Transverse colon (tissue), 4 donors: ENCODE results near the gene KLHL29. TPM values are rescaled to one million over a fixed set of nuclear protein-coding genes. Genes with fewer than 3 reads are reported as not detected.

Experiments used
- DNase-seq: peaks from one replicate; pipeline ENCODE4 v3.0.0-alpha.2; 2019
- H3K27ac ChIP-seq, 4 donors: fragments of 200-600 bp; sonication (generic); 2 replicates each; pipeline ENCODE4 v1.5.1; 2016 to 2018; ENCODE audit warnings: inconsistent platforms in 4 of 4
- H3K27me3 ChIP-seq: fragments of 200-600 bp; sonication (generic); 2 replicates; pipeline ENCODE4 v1.5.1; 2017; ENCODE audit warnings: inconsistent platforms
- H3K36me3 ChIP-seq, 4 donors: fragments of 200-600 bp; sonication (generic); 2 replicates each; pipeline ENCODE4 v1.5.1; 2017 to 2019; ENCODE audit warnings: inconsistent platforms in 4 of 4
- H3K4me1 ChIP-seq, 4 donors: fragments of 200-600 bp; sonication (generic); 2 replicates each; pipeline ENCODE4 v1.5.1; 2017 to 2020; ENCODE audit warnings: inconsistent platforms in 4 of 4
- H3K4me3 ChIP-seq, 4 donors: fragments of 200-600 bp; sonication (generic); 1 replicate in 1 of 4; 2 replicates in 3 of 4; pipeline versions ENCODE4 v1.5.1 to v1.6.1; 2017 to 2019; ENCODE audit warnings: inconsistent platforms in 4 of 4
- H3K9me3 ChIP-seq, 2 donors: fragments of 200-600 bp; sonication (generic); 2 replicates each; pipeline ENCODE4 v1.5.1; 2017 to 2019; ENCODE audit warnings: inconsistent platforms in 2 of 2
- CTCF ChIP-seq, 5 experiments: fragments of 200-600 bp in 3 of 5; fragments of 450-650 bp in 2 of 5; sonication (generic) in 3 of 5; IDR thresholded peaks; 1 replicate in 2 of 5; 2 replicates in 3 of 5; pipeline ENCODE4 v1.5.1; 2016 to 2017; ENCODE audit warnings: antibody characterized with exemption in 5 of 5, inconsistent platforms in 3 of 5, mild to moderate bottlenecking in 2 of 5, moderate library complexity in 1 of 5
- EP300 ChIP-seq: sonication (generic); formaldehyde crosslinking; IDR thresholded peaks from one replicate; pipeline ENCODE4 v1.6.1; 2017; ENCODE audit warnings: antibody characterized with exemption, low read depth
- POLR2A ChIP-seq: fragments of 450-650 bp; IDR thresholded peaks from one replicate; pipeline ENCODE4 v1.6.1; 2016; ENCODE audit warnings: antibody characterized with exemption, mild to moderate bottlenecking, moderate library complexity
- POLR2AphosphoS5 ChIP-seq, 3 donors: sonication (generic); formaldehyde crosslinking; IDR thresholded peaks; one replicate each; pipeline ENCODE4 v1.6.1; 2016; ENCODE audit warnings: antibody characterized with exemption in 3 of 3
- WGBS, 2 donors: methylation state at CpG; one replicate each; pipeline ENCODE4 v1.1.5; 2018; ENCODE audit warnings: low coverage in 1 of 2; 5-methylcytosine and 5-hydroxymethylcytosine counted together
- in situ Hi-C, 4 donors: fragments of 200-750 bp; cut with MboI; loops; one replicate each; pipeline versions ENCODE4 v1.15.0 to v1.15.1; 2017; ENCODE audit warnings: low sequenced_read_pairs in 3 of 4, low pct_ligation_motif_present in 1 of 4, low pct_unique_long_range_greater_than_20kb in 1 of 4
- intact Hi-C: fragments of 100-400 bp; cut with DNase I; formaldehyde crosslinking; loops from one replicate; pipeline ENCODE4 v1.15.1; 2023; ENCODE audit warnings: low total_unique reads
- total RNA-seq, 4 donors: library from RNA; depleted of rRNA; stranded (reverse); fragments of >200 nt; gene quantifications; one replicate each; pipeline ENCODE4 v1.1.0, GENCODE V29; 2016

Gene KLHL29
- total RNA-seq, 4 donors from 2014 or later = 3.3 to 16.5 (median 5.8) TPM

DNA sequence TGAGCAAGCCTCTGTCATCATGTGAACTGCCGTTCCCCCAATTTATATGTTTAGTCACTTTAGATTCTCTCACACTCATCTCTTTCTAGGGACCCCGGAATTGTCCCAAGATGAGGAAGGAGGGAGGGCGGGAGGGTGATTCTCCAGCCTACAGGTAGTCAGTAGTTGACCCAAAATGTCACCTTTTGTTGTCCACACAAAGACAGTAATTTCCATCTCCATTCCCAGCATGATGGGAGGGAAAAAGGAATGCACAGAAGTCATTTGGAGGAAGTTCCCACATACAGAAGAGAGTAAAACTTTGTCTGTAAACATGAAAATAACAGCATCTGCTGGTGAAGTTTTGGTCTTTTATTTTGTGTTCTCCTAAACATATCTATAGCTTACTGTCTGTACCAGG lies 222.9 kb downstream of the KLHL29 start:
- DNase-seq = no peak
- 60 to 81% methylated on average over 3 of the region's 3 CpGs for WGBS, 2 donors
- Histone ChIP-seq H3K4me3 (no peak overlapping the region), H3K36me3 (no peaks in the 10 kb centered on the region), H3K4me1 (peaks cover 0 to 2% (median 0%) of the 10 kb centered on the region in 4 donors), H3K27me3 (no peaks in the 10 kb centered on the region), H3K9me3 (no peaks in the 10 kb centered on the region), H3K27ac (no peak overlapping the region)
- TF ChIP-seq EP300 (no peak), CTCF (IDR thresholded peaks at IDR 0.05) (no peak), POLR2AphosphoS5 (IDR thresholded peaks at IDR 0.05) (no peak), POLR2A (no peak)
- in situ Hi-C loops = no loop called here
- intact Hi-C loops = no loop called here

DNA sequence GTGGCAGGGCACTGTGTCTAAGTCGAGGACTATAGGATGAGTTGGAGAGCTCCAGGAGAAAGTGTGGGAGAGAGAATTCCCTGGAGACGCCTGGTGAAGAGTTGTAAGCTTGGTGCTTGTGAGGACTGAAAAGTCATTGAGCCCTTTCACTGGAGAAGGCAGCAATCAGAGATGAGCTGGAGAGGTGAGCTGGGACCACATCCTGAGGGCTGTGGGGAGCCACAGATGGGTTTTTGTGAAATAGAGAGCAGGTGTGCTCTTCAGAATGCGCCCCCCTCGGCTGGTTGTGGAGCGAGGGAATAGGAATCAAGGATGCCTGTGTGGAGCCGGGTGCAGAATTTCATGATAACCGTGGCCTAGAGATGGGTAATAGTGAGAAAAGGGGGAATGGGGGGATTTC lies 224.3 kb downstream of the KLHL29 start:
- Histone ChIP-seq H3K27me3 (no peaks in the 10 kb centered on the region), H3K4me3 (no peak overlapping the region), H3K27ac (no peak overlapping the region), H3K9me3 (no peaks in the 10 kb centered on the region), H3K36me3 (no peaks in the 10 kb centered on the region), H3K4me1 (no peaks in the 10 kb centered on the region)
- TF ChIP-seq POLR2AphosphoS5 (IDR thresholded peaks at IDR 0.05) = no peak
- no peak for TF ChIP-seq EP300
- TF ChIP-seq POLR2A = no peak
- TF ChIP-seq CTCF (IDR thresholded peaks at IDR 0.05) = no peak
- DNase-seq = no peak
- intact Hi-C loops (no loop called here), in situ Hi-C loops (no loop called here)
- WGBS, 2 donors = 79 to 84% methylated on average over 2 to 7 of the region's 7 CpGs

DNA sequence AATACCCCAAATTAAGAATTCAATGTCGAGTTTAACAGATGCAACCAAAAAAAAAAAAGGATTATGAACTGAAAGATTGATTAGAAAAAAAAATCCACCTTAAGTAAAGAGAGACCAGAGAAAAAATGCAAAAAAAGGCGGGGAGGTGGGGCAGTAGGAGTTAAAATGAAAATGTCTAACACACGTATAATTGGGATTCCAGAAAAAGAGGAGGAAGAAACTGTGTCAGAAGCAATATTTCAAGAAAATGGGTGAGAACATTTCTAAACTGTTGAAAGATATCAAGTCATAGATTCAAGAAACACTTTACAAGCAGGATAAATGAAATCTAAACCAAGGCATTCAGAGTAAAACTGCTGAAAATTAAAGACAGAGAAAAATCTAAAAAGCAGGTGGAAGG lies 226.9 kb downstream of the KLHL29 start:
- no peak for DNase-seq
- Histone ChIP-seq H3K27me3 (no peaks in the 10 kb centered on the region), H3K36me3 (no peaks in the 10 kb centered on the region), H3K4me1 (peaks cover 0 to 6% (median 3%) of the 10 kb centered on the region in 4 donors), H3K9me3 (no peaks in the 10 kb centered on the region), H3K27ac (no peak overlapping the region), H3K4me3 (no peak overlapping the region)
- in situ Hi-C loops = no loop called here
- intact Hi-C loops = no loop called here
- TF ChIP-seq POLR2AphosphoS5 (IDR thresholded peaks at IDR 0.05) (no peak), POLR2A (no peak), EP300 (no peak), CTCF (IDR thresholded peaks at IDR 0.05) (no peak)
- WGBS, 2 donors = 79 to 96% methylated on average over 3 of the region's 3 CpGs

GRCh38 chr2:23614701-23615100 lies 229.7 kb downstream of the KLHL29 start:
- DNase-seq = no peak
- Histone ChIP-seq H3K4me3 (no peak overlapping the region), H3K4me1 (peaks cover 9 to 28% (median 19%) of the 10 kb centered on the region in 4 donors), H3K27ac (peak overlapping the region in 3 of 4 donors; percentile 84 to 93 (median 85)), H3K9me3 (no peaks in the 10 kb centered on the region), H3K36me3 (no peaks in the 10 kb centered on the region), H3K27me3 (no peaks in the 10 kb centered on the region)
- in situ Hi-C loops = no loop called here
- TF ChIP-seq CTCF (IDR thresholded peaks at IDR 0.05) (no peak), EP300 (no peak), POLR2A (no peak), POLR2AphosphoS5 (IDR thresholded peaks at IDR 0.05) (no peak)
- intact Hi-C loops = loop anchor here (5.0 kb wide), 1 partner anchor 87 kb away; no protein-coding TSS in a partner anchor
- 33 to 80% methylated on average over 3 to 12 of the region's 12 CpGs for WGBS, 2 donors
